Measurements from ENCODE around the gene CDKN1A.

DNA sequence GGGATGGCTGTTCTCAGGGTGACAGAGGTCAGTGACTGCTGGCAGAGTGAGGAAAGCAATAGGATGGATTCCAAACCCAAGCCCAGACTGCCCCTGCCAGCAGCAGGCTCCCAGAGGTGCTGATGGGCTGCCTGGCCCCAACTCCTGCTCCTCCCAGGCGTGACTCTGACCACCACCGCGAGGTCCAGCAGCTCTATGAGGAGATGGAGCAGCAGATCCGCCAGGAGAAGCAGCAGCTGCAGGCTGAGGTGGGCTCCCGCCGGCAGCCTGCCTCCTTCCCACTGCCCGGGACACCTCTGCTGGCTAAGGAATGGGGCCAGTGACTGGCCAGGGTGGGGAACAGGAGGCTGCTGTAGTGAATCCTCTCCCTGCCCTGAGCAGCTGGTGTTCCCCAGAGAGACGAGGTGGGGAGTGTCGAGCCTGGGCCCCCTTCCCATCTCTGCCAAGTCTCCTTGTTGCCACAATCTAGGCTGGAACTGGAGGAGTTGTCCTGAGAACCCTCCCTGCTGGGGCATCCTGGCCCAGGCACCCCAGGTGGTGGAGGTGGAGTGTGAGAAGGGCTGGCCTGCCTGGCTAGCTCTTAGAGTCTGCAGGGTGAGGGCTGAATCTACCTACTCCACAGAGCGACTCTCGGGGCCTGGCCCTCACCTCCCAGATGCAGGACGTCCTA, 39.5 kb downstream of the CDKN1A start:
- TF ChIP-seq, protein P1, sequence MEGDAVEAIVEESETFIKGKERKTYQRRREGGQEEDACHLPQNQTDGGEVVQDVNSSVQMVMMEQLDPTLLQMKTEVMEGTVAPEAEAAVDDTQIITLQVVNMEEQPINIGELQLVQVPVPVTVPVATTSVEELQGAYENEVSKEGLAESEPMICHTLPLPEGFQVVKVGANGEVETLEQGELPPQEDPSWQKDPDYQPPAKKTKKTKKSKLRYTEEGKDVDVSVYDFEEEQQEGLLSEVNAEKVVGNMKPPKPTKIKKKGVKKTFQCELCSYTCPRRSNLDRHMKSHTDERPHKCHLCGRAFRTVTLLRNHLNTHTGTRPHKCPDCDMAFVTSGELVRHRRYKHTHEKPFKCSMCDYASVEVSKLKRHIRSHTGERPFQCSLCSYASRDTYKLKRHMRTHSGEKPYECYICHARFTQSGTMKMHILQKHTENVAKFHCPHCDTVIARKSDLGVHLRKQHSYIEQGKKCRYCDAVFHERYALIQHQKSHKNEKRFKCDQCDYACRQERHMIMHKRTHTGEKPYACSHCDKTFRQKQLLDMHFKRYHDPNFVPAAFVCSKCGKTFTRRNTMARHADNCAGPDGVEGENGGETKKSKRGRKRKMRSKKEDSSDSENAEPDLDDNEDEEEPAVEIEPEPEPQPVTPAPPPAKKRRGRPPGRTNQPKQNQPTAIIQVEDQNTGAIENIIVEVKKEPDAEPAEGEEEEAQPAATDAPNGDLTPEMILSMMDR (IDR thresholded peaks at IDR 0.05; ENCODE audit: low read depth, low read length): no peak
- no peak for TF ChIP-seq MYC (IDR thresholded peaks at IDR 0.05; ENCODE audit: low read depth, low read length)
- TF ChIP-seq POLR2A (IDR thresholded peaks at IDR 0.05; ENCODE audit: extremely low read depth, insufficient read length): no peak
